SK-N-SH treated with all-trans-retinoic acid at 6 μM for 48 hours (cell line): ENCODE measurements around the gene MAPK8IP3.

Source experiments
- ARNTL ChIP-seq: fragments of 450-650 bp; formaldehyde crosslinking; IDR thresholded peaks from 2 replicates; pipeline ENCODE4 v1.5.0; 2020; ENCODE audit warnings: low read depth, mild to moderate bottlenecking, moderate library complexity, borderline replicate concordance
- CREB5 ChIP-seq: fragments of 250-450 bp; sonication (Bioruptor Pico); IDR thresholded peaks from 2 replicates; pipeline ENCODE4 v1.5.1; 2020; ENCODE audit warnings: low read depth, mild to moderate bottlenecking, moderate library complexity
- CSRNP3 ChIP-seq: fragments of 250-450 bp; sonication (Bioruptor Pico); IDR thresholded peaks from 2 replicates; pipeline ENCODE4 v1.5.1; 2021; ENCODE audit warnings: mild to moderate bottlenecking, moderate library complexity
- GLIS3 ChIP-seq: fragments of 250-450 bp; sonication (Bioruptor Pico); IDR thresholded peaks from 2 replicates; pipeline ENCODE4 v1.5.0; 2020; ENCODE audit warnings: mild to moderate bottlenecking, moderate library complexity
- OSR1 ChIP-seq: fragments of 250-450 bp; sonication (Bioruptor Pico); IDR thresholded peaks from 2 replicates; pipeline ENCODE4 v1.8.0; 2022; ENCODE audit warnings: moderate library complexity, mild to moderate bottlenecking, inconsistent platforms
- PATZ1 ChIP-seq: fragments of 250-450 bp; sonication (Bioruptor Pico); IDR thresholded peaks from 2 replicates; pipeline ENCODE4 v1.8.0; 2020; ENCODE audit warnings: mild to moderate bottlenecking, moderate library complexity, borderline replicate concordance
- PPARA ChIP-seq: fragments of 250-450 bp; sonication (Bioruptor Pico); IDR thresholded peaks from 2 replicates; pipeline ENCODE4 v1.5.0; 2020; ENCODE audit warnings: mild to moderate bottlenecking, borderline replicate concordance
- SNAI2 ChIP-seq: fragments of 250-450 bp; sonication (Bioruptor Pico); IDR thresholded peaks from 2 replicates; pipeline ENCODE4 v1.5.0; 2020; ENCODE audit warnings: mild to moderate bottlenecking, moderate library complexity
- TOX ChIP-seq: fragments of 250-450 bp; sonication (Bioruptor Pico); IDR thresholded peaks from 2 replicates; pipeline ENCODE4 v1.8.0; 2021; ENCODE audit warnings: mild to moderate bottlenecking, moderate library complexity, borderline replicate concordance
- TSHZ2 ChIP-seq: fragments of 250-450 bp; sonication (Bioruptor Pico); IDR thresholded peaks from 2 replicates; pipeline ENCODE4 v1.5.0; 2020; ENCODE audit warnings: mild to moderate bottlenecking, moderate library complexity
- ZC3H10 ChIP-seq: fragments of 250-450 bp; sonication (Bioruptor Pico); IDR thresholded peaks from 2 replicates; pipeline ENCODE4 v1.5.1; 2021; ENCODE audit warnings: mild to moderate bottlenecking, moderate library complexity
- ZNF70 ChIP-seq: fragments of 450-650 bp; formaldehyde crosslinking; IDR thresholded peaks from 2 replicates; pipeline ENCODE4 v1.5.0; 2020; ENCODE audit warnings: mild to moderate bottlenecking, moderate library complexity

- TF ChIP-seq SNAI2 (CRISPR knock-in tag) (no peak), TSHZ2 (CRISPR knock-in tag) (no peak), ZNF70 (CRISPR knock-in tag) (no peak), OSR1 (no peak), ZC3H10 (no peak), PATZ1 (CRISPR knock-in tag) (no peak), CREB5 (CRISPR knock-in tag) (no peak), ARNTL (no peak), GLIS3 (CRISPR knock-in tag) (no peak), TOX (CRISPR knock-in tag) (no peak), CSRNP3 (no peak), PPARA (CRISPR knock-in tag) (no peak)
Observed at GRCh38 chr16:1817716-1818115, 111.7 kb downstream of the MAPK8IP3 start.
